ENCODE results near the gene HK1.
A peak's percentile ranks its signal among the peaks of the same experiment; 100 is the strongest.
"Not testable (repeated sequence)": the region's sequence is repeated elsewhere in the genome, so short reads cannot be mapped to it uniquely, and the experiment has no call there.

The HK1 gene

DNA sequence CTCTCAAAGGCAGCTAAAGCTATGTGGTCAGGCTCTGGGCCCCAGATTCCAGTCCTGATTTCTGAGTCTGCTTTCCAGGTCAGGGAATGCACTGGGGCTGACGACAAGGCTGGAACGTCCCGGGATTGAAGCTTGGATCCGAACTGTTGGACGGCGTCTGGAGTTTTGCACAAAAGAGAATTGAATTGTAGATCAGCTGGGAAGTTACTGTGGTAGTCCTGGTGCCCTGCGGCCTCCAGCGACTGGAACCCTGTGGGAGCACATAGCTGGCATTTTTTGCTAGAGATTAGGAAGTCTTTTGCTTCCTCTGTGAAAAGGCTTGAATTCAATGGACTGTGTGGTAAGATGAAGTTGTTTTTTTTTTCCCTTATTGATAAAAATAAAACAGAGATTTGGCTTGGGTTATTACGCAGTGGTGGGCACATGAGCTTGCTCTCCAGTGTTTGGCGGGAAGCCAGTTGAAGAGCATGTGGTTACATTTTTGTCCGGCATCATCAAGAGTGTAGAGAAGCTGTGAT, at the start of gene HK1:
Gene HK1 (plus strand): TSS at position 51 of the 518 bp plus-strand sequence.
- peak; percentile 8 for DNase-seq (ENCODE audit: low spot score)

DNA sequence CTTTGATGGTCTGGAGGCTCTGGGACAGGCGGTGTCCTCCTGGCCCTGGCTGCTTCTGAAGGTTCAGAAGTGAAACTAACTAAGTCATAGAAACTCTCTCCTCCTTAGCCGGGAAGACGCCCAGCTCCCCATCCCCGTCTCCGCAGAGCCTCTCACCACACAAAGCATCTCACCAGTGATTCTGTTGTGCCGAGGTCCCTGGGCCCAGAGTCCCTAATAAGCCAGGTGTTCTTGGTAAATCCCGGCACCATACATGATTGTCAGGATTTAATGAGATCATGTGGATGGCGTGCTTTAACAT, 48.7 kb upstream of the HK1 start:
- DNase-seq (ENCODE audit: low spot score), result no peak

DNA sequence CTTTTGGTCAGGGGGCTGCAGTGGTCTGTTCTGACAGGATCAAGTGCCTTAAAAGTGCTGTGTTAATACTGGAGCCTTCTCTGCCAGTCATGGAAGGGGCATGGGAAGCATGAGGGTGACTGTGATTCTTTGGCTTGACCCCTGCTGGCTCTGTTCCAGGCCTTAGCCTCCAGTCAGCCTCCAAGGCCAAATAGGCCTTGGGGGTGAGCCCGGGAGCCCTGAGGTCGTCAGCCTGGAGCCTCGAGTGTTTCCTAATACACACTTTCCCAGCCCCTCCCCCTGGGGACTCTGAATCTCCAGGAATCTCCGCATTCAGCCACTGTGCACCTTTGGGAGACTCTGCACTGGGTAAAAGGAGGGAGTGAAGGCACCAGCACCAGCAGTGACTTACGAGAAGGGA, 48.2 kb upstream of the HK1 start:
- no peak for DNase-seq (ENCODE audit: low spot score)

DNA sequence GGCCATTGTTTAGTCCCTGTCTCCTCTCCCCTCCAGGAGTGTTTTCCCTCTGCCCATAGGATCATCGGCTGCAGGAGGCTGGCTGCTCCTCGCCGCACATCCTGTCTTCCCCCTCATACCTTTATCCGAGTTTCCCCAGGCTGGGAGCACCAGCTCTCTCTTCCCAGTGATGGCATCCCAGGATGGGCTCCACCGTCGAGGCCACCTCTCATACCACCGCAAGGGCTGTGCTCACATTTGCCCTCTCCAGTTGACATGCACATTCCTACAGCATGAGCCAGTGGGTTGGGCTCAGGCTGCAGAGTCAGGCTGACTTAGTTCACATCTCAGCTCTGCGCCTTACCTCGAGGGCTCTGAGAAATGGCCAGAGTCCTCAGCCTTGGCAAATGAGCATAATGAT, 46.0 kb upstream of the HK1 start:
- no peak for DNase-seq (ENCODE audit: low spot score)

DNA sequence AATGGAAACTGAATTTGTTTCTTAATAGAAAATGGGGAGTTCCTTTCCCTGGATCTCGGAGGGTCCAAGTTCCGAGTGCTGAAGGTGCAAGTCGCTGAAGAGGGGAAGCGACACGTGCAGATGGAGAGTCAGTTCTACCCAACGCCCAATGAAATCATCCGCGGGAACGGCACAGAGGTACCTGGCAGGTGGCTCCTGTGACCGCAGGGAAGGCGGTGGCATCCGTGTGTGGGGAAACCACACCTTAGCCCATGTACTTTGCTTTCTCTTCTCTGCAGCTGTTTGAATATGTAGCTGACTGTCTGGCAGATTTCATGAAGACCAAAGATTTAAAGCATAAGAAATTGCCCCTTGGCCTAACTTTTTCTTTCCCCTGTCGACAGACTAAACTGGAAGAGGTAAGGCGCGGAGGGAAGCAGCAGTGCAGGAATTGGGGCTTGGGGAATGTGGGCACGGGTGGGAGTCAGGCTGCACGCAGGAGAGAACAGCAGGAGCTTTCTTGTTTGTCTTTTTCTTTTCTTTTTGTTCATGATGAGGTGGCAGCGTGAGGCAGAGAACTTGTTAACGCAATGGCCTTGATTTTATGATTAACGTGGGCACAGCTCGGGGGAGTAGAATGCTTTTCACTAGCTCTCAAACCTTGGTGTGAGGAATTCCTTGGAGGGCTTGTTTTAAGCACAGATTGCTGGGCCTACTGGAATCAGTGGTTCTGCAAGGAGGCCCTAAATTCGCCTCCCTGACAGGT, 45.4 kb upstream of the HK1 start:
- DNase-seq (ENCODE audit: low spot score), result no peak

DNA sequence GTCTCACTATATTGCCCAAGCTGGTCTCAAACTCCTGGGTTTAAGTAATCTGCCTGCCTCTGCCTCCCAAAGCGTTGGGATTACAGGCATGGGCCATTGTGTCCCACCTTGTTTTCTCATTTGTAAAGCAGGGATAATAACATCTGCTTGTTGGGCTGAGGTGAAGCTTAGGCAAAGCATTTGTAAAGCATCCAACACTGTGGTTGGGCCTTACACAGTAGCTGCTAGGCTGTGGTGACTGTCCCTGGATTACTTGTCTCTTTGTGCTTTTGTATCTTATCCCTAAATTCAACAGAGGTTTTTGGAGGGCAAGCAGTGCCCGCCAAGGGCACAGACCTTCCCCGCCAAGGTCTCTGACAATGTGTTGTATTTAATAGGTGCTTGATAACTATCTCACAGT, 43.8 kb upstream of the HK1 start:
- no peak for DNase-seq (ENCODE audit: low spot score)

DNA sequence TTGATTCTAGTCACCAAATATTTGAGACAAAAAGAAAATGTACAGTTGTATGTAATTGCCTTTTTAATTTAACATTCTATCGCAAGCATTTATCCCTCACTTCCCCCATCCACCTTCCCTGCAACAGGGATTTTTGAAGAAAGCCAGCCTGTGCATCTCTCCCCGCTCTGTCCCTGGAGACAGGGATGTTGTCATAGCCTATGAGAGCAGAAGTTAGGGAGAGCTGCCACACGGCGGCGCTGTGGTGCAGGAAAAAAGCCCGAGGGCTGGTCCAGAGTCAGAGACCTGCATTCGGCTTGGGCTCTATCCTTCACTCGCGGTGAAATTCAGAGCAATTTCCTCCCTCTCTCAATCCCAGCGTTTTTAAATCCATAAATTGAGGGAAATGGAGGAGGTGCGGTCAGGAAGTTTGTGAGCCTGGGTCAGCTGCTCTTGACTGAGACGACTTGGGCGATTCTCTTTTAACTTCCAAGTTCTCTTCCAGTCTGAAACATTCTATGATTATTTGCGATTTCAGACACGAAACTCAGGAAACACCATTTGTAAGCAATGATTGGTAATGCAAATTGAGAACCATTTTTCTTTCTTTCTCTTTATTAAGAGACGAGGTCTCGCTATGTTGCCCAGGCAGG, 40.7 kb upstream of the HK1 start:
- DNase-seq (ENCODE audit: low spot score), result peak; percentile 93

DNA sequence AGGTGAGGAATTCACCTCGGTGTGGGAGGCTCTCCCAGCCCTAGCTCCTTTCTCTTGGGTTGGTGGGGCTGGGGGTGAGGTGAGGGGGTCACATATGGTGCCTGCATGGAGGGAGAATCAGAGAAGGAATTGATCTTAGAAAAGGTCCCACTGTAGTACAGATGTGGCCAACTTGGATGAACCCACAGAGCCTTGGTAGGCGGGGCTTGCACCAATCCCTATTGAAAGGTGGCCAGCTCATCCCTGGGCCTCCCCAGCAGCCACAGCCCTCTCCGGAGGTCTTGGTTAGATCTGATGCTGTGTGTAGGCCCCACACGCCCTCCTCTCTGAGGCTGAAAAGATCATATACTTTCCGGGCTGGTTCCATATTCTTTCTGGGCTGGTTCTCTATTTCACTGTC, 39.2 kb upstream of the HK1 start:
- DNase-seq (ENCODE audit: low spot score), result no peak

DNA sequence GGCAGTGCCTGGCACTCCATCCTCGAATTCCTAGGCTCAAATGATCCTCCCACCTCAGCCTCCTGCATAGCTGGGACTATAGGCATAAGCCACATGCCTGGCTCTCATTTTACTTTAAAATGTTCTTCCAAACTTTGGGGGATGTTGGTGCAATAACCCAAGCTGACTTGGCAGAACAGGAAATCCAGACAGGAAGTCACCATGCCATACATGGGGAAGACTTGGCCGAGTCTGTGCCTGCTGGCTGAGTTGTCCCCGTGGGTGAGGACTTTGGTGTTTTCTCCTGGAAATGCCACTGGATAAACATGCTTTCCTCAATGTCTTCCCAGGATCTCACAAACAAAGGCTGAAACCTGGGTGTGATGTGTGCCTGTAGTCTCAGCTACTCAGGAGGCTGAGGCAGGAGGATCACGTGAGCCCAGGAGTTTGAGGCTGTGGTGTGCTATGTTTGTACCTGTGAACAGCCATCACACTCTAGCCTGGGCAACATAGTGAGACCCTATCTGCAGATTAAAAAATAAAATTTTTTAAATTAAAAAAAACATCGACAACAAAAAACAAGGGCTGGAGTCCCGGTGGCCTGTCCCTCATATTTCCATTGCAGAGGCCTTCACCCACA, 38.4 kb upstream of the HK1 start:
- DNase-seq (ENCODE audit: low spot score), result no peak

DNA sequence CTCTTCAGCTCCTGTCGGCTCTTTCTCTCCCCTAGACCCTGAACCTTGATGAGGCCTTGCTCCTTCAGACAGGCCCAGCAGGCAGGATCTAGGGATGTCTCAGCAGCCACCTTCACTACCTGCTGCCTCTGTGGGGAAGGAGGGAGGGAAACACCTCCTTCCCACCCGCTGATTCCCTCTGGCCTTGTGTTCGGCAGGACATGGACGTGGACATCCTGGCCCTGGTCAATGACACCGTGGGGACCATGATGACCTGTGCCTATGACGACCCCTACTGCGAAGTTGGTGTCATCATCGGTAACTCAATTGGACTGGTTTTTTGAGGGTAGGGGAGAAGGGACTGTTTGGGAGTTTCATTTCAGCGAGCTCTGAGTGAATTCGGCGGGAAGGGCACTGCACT, 37.8 kb upstream of the HK1 start:
- DNase-seq (ENCODE audit: low spot score), result no peak

DNA sequence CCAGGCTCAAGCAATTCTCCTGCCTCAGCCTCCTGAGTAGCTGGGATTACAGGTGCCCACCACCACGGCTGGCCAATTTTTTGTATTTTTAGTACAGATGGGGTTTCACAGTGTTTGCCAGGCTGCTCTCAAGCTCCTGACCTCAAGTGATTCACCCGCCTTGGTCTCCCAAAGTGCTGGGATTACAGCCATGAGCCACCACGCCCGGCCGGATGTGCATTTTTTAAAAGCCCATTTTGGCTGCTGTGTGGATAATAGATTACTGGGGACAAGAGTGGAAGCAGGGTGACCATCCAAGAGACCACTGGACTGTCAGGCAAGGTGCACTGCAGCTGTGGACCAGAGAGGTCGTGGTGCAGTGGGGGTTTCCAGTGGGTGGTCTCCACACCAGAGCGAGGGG, 36.7 kb upstream of the HK1 start:
- no peak for DNase-seq (ENCODE audit: low spot score)

DNA sequence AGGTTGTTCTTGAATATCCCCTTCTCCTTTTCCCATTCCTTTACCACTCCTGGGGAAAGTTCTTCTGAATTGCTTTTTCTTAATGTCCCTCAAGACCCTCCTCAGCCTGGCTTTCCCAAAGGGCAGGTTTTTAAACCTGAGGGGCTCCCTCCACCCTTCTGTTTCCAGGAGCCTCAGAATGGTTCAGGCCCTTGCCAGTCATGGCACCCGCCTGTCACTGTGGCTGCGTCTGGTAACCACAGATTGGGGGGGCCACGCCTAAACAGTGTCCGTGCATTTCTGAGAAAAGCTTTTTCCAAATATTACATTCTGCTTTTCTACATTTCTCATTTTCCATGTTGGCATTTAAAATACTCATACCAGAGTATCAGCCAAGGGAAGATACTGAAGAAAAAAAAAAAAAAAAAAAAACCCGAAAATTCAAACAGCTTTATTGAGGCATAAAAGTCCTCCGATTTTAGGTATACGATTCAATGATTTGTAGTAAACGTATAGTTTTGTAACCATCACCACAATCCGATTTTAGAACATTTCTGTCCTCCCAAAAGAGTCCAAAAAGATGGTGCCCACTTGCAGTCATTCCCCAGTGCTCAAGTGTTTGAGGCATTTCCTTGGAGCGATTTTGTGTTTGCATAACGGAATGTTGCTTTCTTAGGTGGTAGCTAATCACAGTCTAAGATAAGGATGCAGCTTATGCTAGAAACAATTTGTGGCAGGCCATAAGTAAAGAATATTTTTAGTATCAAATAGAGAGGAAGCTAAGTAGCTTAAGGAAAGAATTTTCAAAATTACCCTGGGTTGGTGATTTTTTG, 36.0 kb upstream of the HK1 start:
- no peak for DNase-seq (ENCODE audit: low spot score)

DNA sequence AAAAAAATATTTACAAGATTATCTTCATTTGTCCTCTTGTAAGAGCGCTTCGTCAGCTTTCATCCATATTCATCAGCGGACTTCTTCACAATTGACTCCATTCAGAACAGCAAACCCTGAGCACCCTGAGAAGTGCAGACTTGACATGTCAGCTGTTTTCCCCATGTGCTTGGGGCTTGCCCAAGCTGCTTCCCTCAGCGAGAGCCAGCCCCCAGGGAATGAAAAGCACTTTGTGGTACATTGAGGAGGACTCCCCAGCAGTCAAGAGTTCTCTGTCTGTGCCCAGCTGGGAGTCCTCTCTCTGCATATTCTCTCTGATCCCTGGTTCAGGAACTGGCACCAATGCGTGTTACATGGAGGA, 35.5 kb upstream of the HK1 start:
- DNase-seq (ENCODE audit: low spot score), result peak; percentile 18

DNA sequence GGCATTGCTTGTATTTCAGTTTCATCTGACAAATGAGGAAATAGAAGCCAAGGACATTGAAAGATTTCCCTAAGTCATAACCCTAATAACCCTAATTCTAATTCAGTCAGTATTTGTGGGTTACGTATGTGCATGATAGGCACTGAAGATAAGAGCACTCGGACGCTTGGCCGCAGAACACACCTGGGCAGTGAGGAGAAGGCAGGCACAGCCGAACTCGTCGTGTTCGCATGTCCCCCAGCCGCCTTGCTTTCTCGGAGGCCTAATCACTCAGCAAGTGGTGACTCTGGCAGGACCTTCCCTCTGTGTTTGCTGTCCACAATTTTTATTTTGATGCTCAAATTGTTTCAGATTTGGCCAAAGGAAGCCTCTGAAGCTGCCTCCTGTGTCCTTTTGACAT, 34.5 kb upstream of the HK1 start:
- DNase-seq (ENCODE audit: low spot score), result no peak

DNA sequence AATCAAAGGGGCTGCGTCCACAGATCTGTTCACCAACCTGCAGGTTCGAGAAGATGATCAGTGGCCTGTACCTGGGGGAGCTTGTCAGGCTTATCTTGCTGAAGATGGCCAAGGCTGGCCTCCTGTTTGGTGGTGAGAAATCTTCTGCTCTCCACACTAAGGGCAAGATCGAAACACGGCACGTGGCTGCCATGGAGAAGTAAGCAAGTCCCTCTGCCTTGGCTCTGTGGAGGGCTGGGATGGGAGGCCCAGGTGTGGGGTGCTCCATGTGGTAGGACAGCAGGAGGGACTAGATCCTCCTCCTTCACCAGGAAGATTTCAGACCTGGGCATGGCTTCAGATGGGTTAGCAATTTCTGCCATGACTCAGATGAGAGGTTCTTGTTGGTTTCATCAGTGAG, 32.3 kb upstream of the HK1 start:
- DNase-seq (ENCODE audit: low spot score), result no peak

DNA sequence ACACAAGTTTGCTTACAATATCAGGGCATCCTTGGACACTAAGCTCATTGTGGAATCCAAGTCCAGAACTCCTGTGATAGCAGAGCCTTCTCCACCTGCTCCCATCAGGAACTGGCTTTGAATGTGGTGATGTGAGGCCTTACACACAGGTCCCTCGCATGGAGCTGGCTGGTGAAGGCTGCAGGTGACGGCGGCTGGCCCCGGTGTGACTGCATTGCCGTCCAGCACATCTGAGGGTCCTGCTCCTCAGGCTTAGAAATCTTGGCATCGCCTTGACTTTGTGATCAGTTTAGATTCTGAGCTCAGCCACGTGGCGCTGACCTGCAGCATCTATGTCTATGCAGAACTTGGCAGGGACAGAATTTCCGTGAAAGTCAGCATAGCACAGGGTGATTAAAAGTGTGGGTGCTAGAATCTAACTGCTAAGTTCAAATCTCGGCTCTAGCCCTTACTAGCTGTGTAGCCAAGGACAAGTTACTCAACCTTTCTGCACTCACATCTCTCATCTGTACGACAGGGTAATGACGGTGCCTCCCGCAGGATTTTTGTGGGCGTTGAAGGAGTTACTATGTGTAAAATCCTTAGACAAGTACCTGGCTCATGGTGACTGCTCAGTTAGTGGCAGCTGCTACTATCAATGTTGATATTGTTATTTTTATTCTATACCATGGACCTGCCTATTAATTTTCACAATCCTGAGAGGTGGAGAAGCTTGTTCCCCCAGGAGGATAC, 31.5 kb upstream of the HK1 start:
- DNase-seq (ENCODE audit: low spot score), result no peak

DNA sequence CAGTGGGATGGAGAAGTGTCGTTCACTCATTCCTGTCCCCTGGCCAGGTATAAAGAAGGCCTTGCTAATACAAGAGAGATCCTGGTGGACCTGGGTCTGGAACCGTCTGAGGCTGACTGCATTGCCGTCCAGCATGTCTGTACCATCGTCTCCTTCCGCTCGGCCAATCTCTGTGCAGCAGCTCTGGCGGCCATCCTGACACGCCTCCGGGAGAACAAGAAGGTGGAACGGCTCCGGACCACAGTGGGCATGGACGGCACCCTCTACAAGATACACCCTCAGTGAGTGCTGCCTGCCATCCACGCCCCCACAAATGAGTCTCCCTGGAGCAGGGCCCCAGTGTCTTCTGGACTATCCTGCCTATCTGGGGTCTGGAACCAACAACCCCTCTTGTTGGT, 31.0 kb upstream of the HK1 start:
- DNase-seq (ENCODE audit: low spot score), result no peak

DNA sequence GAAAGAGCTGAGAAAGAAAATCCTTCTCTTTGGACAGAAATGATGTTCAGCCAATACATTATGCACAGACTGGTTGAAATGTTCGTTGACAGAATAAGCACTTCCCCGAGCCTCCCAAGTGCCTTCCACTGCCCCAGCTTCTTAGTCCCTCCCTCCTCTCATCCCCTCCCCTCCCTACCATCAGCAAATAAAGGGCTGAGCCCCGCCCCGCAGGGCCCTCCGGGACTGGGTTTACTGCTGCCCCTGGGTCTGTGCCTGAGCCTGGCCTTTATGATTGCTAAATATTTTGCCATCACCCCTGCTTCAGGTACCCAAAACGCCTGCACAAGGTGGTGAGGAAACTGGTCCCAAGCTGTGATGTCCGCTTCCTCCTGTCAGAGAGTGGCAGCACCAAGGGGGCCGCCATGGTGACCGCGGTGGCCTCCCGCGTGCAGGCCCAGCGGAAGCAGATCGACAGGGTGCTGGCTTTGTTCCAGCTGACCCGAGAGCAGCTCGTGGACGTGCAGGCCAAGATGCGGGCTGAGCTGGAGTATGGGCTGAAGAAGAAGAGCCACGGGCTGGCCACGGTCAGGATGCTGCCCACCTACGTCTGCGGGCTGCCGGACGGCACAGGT, 30.1 kb upstream of the HK1 start:
- DNase-seq (ENCODE audit: low spot score), result no peak

DNA sequence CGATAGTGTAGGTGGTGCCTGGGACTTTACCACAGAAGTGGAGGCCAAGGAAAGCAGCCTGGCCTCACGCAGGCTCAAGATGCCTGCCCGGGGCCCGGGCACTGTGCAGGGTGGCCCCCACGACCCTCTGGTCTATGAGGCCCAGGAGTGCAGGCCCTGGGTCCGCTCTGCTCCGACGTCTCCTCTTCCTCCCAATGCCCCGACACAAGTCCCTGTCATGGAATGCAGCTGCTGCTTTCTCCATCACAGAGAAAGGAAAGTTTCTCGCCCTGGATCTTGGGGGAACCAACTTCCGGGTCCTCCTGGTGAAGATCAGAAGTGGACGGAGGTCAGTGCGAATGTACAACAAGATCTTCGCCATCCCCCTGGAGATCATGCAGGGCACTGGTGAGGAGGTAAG, 28.3 kb upstream of the HK1 start:
- DNase-seq (ENCODE audit: low spot score), result no peak

DNA sequence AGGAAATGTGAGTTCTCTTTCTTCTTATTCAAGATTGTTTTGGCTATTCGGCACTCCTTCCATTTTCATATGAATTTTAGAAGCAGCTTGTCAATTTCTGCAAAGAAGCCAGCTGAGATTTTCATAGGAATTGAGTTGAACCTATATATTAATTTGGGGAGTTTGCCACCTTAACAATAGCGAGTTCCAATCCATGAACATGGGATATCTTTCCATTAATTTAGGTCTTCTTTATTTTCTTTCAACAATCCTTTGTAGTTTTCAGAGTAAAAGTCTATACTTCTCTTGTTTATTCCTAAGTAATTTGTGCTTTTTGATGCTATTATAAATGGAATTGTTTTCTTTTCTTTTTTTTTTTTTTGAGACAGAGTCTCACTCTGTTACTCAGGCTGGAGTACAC, 26.9 kb upstream of the HK1 start:
- DNase-seq (ENCODE audit: low spot score), result not testable (repeated sequence)

DNA sequence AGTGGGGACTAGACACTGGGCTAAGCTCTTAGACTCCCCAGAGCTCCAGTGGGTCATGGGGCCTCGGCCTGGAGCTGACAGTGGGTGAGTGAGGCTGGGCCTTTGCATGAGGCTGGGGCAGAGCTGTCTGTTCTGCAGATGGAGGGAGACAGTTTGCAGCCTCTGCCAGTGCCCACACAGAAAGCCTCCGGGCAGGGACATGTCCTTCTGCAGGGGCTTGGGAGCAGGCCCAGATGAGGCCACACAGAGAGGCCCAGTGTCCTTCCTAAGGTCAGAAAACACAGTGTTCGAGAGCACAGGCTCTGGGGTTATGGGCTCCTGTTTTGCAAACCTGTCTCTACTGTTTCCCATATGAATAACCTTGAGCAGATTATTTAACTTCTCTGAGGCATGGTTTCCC, 25.1 kb upstream of the HK1 start:
- DNase-seq (ENCODE audit: low spot score), result no peak

DNA sequence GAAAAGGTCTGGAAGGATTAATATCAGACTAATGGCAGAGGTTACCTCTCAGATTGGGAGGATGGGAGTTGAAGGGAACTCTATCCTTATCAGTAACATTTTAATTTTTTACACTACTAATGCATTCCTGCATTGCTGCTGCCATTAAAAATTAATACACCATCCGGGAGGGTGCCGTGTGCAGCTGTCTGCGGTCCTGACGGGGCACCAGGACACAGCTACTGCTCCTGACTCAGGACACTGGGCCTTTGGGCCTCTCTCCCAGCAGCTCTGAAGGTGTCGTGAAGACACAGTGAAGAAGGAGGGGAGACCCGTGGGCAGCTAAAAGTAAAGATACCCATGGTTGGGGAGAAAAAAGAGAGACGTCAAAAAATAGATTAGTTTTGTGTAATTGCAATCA, 23.4 kb upstream of the HK1 start:
- no peak for DNase-seq (ENCODE audit: low spot score)
